ENCODE results near the gene ZNF428.
A peak's percentile ranks its signal among the peaks of the same experiment; 100 is the strongest.
"Not testable (repeated sequence)": the region's sequence is repeated elsewhere in the genome, so short reads cannot be mapped to it uniquely, and the experiment has no call there.

ZNF428 gene

DNA sequence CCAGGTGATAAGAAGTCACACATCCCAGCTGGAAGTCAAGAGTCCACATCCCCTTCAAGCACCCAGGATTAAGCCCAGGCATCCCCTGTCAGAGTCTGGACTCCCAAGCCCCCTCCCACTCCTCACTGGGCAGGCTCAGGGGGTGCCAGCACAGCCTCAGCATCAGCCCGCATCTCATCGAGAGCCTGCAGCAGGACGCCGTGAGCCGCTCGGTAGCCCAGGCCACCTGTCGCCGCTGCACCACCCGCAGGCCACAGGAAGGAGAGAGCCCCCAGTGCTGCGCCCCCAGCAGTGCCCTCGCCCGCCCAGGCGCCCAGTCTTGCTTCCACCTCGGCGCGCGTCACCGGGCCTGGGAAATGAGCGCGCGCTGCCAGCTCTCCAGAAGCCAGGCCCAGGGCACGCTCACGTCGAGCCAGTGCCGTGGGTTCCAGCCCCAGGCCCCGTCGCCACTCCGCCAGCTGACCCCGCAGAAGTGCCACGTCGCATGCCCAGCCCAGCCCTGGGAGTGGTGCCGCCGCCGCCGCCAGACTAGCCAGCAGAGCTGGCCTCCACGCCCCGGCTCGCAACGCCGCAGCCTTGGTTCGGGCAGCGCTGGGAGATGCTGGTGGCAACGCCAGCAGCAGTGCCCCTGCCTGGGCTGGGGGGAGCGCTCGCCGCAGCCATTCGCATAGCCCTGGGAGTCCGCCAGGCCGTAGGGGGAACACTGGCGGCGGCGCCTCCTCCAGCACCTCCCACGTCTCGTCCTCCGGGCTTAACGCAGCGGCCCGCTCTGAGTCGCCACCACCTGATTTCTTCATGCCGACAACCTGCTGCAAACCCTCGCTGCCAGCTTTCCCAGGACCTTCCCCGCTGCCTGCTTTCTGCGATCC is 27.3 kb downstream of the ZNF428 start:
- DNase-seq, result no peak

DNA sequence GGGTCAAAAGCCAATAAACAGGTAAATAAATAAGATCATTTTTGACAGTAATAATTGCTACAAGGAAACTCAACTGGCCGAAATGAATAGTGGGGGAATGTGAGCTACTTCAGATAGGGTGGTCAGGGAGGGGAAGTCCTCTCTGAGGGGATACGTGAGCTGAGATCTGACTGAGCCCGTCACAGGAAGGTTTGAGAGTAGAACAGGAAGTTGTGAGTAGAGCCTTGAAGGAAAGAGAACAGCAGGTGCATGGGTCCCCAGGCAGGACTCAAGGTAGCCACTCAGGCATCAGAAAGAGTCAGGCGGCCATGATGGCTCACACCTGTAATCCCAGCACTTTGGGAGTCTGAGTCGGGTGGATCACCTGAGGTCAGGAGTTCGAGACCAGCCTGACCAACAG is 29.8 kb downstream of the ZNF428 start:
- no peak for DNase-seq

DNA sequence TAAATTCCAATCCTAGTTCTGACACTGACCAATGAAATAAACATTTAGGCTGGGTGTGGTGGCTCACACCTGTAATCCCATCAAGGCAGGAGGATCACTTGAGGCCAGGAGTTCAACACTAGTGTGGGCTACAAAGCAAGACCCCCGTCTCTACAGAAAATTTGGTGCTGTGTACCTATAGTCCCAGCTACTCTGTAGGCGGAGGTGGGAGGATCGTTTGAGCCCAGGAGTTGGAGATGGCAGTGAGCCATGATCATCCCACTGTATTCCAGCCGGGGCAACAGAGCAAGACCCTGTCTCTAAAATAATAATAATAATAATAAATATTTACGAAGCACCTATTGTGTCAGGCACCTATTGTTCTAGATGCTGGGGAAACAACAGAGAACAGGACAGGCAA is 30.2 kb downstream of the ZNF428 start:
- no peak for DNase-seq

DNA sequence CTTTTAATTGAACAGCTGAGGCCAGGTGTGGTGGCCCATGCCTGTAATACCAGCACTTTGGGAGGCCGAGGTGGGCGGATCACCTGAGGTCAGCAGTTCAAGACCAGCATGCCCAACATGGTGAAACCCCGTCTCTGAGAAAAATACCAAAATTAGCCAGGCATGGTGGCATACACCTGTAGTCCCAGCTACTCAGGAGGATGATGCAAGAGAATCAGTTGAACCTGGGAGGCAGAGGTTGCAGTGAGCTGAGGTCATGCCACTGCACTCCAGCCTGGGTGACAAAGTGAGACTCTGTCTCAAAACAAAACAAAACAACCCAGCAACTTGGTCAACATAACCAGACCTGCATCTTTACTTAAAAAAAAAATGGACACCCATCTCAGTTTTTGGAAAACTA is 32.4 kb downstream of the ZNF428 start:
- not testable (repeated sequence) for DNase-seq

DNA sequence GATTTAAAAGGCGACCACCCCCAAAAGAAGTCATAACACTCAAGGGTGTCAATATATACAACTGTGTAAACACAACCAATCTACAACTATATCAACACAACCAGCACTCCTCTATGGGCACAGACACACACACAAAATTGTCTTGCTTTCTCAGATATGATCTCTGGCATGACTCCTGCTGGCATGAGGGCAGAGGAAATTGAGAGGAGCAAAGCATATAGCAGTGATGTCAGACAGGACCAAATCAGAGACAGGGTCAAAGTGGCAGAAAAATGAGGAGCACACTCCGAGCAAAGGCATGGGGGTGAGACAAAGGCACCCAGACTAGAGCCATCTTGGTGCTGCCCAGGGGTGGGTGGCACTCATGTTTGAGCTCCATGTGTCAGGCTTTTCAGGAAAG is 33.1 kb downstream of the ZNF428 start:
- DNase-seq, result no peak

DNA sequence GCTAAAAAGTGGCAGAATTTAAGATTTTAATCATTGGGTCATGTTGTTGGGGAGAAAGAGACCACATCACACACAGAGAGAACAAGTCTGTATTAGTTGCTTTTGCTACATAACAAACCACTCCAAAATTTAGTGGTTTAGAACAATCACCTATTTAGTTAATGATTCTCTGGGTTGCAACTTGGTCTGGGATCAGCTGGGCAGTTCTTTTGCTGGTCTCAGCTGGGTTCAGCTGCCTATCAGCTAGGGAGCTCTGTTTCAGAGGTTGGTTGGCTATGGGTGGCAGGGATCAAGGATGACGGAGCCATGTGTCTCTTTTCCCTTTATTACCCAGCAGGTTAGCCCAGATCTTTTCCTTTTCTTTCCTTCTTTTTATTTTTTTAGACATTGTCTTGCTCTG is 34.9 kb downstream of the ZNF428 start:
- no peak for DNase-seq

DNA sequence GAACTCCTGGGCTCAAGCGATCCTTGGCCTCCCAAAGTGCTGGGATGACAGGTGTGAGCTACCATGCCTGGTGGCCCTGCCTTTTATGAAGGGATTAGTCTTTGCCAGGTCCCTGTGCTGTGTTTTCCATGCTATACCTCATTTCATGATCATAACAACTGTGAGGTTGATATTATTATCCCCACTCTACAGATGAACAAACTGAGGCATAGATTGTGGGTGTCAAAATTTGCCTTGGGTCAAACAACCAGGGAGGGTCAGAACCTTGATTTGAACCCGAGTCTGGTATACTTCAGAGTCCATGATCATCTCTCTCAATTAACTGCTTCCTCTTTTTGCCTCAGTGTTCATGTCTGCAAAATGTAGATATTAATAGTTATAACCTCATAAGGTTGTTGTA is 36.9 kb downstream of the ZNF428 start:
- DNase-seq, result no peak

DNA sequence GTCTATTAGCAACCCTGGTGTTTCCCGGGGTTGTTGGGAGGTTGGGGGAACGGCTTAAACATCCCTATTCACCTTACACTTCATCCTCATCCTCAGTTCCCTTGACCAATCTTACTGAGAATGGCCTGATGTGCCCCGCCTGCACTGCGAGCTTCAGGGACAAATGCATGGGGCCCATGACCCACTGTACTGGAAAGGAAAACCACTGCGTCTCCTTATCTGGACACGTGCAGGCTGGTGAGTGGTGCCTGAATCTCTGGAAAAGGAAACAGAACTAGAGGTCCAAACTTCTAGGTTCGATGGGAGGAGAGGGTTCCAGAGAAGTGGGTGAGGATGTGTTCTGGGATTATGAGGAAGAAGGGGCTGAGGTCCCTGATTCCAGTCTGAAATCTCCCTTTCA is 38.0 kb downstream of the ZNF428 start:
- no peak for DNase-seq

DNA sequence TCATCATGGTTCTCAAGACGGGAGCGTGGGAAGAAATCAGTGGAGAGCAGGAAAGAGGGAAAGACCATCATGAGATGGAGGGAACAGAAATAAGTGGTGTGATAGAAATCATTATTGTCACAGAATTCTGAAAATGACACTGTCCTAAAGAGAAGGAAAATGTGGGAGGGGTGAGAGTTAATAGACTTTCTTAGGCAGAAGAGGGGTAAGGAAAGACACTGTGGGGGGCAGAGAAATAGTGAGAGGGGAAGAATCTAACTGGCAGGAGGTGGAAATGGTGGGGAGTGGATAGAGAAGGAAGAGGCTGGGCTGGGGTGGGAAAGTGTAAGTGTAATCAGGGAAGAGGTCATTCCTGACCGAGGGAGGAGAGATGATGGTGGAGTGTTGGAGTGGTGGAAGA is 40.6 kb downstream of the ZNF428 start:
- no peak for DNase-seq

DNA sequence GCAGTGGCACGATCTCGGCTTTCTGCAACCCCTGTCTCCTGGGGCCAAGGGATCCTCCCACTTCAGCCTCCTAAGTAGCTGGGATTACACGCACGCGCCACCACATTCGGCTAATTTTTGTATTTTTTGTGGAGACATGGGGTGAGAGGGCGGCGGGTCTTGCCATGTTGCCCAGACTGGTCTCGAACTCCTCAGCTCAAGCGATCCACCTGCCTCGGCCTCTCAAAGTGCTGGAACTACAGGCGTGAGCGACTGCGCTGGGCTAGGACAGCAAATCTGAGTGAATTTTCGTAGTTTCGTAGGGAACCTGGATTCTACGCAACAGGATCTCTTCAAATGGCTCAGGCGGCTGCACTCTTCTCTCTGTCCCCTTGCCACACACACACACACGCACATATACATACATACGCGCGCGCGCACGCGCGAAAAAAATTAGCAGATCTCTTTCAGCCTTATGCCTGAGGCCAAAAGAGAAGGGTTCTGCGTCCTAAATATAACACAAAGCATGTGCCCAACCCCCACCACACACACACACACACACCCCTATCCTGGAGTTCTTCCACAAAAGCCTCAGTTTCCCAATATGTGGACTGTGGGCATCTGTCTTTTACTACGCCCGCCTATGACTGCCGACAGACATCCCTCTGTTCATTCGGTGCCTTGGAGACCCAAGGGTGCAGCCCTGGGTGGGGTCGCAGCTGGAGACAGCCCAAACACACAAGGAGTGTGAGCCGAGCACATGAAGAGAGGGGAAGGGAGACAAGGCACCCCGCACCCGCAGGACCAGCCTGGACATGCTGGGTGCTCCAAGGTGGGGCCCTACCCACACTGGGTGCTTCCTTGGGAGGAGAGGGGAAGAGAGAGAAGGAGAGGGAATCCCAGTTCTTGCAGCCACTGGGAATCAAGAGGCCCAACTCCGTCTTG is 43.2 kb downstream of the ZNF428 start:
- DNase-seq, result peak; percentile 24 to 26

DNA sequence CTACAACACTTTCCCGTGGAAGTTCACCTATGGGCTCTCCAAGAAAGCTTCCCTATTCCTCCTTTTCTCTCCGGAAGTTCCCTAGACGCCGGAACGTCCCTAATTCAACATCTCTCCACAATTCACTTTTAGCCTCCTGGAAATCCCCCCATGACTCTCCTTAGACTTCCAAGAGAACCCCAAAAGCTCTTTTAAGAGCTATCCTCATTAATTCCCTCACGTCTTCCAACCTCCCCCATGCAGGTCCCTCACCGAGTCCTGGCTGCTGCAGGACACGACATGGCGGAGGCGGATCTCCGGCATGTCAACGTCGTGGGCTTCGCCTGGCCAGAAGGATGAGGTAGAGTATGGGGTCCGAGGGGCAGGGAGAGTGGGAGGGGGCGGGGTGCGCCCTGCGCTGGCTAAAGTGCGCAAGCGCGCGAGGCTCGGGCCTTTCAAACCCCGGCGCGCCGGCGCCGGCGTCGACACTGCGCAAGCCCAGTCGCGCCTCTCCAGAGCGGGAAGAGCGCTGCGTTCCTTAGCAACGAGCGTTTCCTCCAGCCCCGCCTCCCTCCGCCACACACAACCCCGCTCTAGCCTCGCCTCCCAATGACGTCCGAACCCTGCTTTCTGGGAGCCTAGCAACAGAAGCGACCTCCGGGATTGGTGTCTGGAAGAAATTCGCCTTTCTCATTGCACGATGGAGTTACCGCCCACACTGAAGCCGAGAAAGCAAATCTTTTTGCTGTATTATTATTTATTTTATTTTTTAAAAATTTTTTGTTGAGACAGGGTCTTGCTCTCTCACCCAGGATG is 44.1 kb downstream of the ZNF428 start, which contains the start of the genes PINLYP and XRCC1:
Gene PINLYP (plus strand): TSS at position 646 of the 795 bp plus-strand sequence. CDS start 1,391 bp downstream, outside the sequence.
Gene XRCC1 (minus strand): TSS at position 372 of the 795 bp plus-strand sequence. CDS start 69 bp downstream, at position 303.
- DNase-seq, result peak; percentile 97 to 98

DNA sequence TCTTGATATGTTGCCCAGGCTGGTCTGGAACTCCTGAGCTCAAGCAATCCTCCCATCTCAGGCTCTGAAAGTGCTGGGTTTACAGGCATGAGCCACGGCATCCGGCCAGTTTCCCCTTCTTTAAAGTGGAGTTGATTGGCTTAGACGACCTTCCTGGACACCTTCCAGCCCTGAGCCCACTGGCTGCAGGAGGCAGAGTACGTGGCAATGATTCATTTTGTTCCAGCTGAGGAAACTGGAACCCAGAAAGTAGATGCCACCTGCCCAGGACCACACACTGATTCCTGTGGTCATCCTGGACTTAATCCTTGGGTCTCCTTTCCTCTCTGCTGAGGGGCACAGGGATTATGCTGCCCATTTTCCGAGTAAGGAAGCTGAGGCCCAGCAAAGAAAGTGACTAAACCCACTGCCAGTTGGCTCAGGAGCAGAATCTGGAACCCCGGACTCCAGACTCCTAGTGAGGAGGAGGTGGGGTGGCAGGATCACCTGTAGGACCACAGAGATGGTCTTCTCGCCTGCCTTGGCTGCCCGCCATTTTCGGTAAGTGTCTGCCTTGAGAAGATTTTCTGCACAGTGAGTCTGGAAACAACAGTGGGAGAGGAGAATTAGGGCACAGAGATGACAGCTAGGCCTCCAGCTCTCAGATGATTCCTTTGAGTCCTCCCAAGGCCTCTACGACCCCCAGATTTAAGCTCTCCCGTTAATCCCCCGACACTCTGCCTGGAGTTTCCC is 44.8 kb downstream of the ZNF428 start:
- DNase-seq, result no peak

DNA sequence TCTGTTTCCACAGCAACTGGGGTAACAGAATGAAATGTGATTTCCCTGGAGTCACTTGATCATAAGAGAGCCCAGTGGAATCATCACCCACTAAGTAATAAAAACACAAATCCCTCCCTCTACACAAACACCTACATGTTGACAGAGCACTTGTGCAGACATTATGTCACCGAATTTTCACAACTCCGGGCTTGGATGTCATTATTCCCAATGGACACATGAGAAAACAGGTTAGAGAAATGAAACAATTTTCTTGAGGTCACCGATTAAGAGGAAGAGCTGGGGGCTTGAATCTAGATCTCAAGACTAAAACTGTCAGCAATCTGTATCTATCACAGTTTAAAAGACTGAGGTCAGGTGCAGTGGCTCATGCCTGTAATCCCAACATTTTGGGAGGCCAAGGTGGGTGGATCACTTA is 47.2 kb downstream of the ZNF428 start:
- peak; percentile 24 to 44 for DNase-seq

DNA sequence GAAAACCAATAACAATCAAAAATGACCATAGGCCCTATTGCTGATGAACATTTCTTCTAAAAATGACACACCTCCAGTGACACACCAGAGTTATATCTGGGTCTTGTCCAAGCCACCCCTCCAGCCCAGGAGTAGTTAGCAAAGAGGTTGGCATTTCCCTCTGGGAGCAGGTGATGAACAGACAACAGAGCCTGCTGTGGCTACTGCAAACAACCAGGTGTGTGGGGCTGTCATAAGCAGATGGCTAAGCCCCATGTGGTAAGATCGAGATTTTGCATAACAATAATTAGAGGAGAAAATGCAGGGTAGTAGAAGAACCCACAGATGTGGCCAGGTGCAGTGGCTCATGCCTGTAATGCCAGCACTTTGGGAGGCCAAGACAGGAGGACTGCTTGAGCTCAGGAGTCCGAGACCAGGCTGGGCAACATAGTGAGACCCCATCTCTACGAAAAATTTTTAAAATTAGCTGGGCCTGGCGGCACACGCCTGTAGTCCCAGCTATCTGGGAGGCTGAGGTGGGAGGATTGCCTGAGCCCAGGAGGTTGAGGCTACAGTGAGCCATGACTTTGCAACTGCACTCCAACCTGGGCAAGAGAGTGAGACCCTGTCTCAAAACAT is 49.1 kb downstream of the ZNF428 start:
- peak; percentile 73 for DNase-seq

DNA sequence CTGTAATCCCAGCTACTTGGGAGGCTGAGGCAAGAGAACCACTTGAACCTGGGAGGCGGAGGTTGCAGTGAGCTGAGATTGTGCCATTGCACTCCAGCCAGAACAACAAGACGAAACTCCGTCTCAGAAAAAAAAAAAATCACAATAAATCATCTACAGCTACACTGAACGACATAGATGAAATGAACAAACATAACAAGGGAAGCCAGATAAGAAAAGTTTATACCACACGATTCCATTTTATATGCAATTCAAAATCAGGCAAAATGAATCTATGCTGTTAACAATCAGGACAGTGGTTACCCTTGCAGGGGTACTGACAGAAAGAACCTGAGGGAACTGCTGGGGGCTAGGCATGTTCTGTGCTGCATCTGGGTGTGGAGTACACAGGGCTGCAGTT is 49.8 kb downstream of the ZNF428 start:
- DNase-seq, result no peak

DNA sequence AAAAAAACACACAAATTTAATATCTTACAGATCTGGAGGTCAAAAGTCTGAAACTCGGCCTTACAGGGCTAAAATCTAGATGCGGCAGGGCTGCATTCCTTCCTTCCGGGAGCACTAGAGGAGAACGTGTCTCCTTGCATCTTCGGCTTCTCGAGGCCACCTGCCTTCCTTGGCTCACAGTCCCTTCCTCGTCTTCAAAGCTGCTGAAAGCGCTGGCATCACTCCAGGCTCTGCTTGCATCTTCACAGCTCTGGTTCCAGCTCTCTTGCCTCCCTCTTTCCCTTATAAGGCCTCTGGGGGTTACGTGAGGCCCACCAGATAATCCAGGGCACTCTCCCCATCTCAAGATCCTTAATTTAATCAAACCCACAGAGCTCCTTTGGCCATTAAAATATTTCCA is 54.6 kb downstream of the ZNF428 start:
- no peak for DNase-seq

DNA sequence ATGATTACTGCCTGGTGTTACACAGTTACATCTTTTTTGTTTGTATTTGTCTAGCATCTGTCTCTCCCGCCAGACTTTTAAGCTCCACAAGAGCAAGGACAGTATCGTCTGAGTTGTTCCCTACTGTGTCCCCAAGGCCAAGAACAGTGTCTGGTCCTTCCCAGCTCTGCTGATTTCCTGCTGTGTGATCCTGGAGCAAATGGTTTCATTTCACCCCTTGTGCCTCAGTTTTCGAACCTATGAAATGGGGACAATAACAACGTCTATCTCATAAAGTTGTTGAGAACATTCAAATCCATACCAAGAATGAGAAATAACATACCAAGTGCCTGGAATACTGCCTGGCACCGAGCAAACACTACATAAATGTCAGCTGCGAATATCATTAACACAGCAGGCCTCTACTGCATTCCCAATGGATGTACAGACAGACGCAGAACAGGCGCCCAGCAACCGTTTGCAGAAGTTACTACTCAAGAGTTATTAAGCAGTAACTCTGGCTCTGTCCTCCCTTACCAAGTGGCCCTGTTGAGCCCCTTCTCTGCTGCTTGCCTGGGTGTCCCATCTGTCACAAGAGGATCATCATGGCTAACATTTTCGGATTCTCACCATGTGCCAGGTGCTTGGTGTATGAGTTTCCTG is 55.5 kb downstream of the ZNF428 start:
- no peak for DNase-seq

DNA sequence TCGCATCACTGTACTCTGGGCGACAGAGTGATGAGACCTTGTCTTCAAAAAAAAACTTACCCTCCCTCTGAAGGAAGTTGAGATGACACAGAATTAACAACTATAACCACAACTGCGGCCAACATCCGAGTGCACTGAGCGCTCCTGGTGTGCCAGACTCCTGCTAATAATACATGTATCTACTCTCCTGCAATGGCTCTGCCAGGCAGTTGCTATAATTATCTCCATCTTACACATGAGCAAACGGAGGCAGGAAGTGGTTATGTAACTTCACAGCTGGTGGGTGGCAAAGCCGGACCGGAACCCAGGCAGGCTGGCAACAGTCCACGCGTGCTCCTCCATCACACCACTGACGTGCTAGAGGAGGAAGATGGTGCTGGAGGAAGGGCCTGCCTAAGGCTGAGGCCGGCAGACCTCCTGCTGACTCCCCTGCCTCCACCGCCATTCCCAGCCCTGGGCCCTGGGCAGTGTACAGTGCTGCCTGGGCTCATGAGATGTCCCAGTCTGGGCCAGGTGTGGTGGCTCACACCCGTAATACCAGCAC is 56.7 kb downstream of the ZNF428 start:
- DNase-seq, result peak in 1 of 2 experiments; percentile 36

DNA sequence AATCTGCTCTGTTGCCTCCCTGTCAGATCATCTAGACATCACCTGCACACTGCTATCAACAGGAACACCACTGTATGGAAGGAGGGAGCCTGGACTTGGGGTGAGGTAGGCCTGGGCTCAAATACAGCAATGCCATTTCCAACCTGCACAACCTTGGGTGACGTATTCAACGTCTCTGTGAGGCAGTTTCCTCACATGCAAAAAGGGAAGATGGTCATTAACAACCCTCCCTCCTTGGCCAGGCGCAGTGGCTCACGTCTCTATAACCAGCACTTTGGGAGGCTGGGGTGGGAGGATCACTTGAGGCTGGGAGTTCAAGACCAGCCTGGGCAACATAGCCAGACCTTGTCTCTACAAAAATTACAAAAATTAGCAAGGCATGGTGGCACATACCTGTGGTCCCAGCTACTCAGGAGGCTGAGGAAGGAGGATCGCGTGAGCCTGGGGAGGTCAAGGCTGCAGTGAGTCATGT is 57.2 kb downstream of the ZNF428 start:
- DNase-seq, result no peak

DNA sequence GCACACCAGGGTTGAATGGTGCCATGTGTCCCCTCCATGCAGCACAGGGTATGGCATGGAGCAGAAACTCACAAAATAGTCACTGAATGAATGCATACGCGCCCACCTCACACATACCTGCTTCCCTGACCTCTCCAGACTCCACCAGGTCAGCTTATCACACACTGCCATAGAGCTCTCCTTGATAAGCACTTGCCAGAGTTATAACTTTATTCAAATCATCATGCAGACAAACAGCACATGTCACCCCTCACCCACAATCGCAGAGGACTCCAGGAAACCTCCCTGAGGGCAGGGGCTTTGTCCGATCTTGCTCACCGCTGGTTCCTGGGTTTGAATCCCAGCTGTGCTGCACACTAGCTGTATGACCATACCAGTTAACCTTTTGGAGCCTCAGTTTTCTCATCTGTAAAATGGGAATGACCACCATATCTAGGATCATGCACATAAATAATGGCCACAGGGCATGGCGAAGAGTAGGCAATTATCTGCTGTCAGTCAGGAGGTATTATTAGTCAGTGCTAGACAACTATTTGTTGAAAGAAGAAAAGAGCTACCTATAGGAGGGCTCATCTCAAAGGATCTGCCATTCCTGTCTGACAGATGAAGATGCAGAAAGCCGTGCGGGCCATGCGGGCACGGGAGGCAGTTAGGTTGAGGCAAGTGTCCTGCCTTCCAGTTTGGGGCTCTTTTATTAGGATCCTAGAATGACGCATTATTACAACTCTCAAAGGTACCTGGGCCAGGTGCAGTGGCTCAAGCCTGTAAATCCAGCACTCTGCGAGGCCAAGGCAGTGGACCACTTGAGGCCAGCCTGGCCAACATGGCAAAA is 58.1 kb downstream of the ZNF428 start:
- no peak for DNase-seq

All from SHP77 (cell line).